ENCODE data around the gene TXK. TPM values are rescaled to one million over a fixed set of nuclear protein-coding genes. Genes with fewer than 3 reads are reported as not detected.
A peak's percentile ranks its signal among the peaks of the same experiment; 100 is the strongest.

The TXK gene
- total RNA-seq, 1 experiment from 2014 or later, result 1.4 TPM

DNA sequence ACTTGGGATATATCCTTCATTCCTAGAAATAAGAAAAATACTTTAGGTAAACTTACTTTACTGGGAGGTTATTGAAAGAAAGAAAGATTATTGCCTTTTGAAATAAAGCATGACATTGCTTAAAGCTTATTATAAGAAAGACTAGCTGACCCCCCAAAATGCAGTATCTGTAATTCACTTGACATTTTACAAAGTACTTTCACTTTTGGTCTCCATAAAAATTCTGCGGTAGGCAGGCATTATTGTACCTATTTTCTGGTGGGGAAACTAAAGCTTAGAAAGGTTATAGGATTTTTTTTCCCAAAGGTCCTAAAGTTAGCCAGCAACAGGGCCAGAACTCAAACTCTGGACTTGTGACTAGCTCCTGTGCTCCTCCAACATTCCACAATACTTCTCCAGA is 29.7 kb upstream of the TXK start:
- no peaks in the 10 kb centered on the region for H3K36me3 ChIP-seq (ENCODE audit: insufficient read depth, low read length, poor library complexity, severe bottlenecking)
- TF ChIP-seq, protein P1, sequence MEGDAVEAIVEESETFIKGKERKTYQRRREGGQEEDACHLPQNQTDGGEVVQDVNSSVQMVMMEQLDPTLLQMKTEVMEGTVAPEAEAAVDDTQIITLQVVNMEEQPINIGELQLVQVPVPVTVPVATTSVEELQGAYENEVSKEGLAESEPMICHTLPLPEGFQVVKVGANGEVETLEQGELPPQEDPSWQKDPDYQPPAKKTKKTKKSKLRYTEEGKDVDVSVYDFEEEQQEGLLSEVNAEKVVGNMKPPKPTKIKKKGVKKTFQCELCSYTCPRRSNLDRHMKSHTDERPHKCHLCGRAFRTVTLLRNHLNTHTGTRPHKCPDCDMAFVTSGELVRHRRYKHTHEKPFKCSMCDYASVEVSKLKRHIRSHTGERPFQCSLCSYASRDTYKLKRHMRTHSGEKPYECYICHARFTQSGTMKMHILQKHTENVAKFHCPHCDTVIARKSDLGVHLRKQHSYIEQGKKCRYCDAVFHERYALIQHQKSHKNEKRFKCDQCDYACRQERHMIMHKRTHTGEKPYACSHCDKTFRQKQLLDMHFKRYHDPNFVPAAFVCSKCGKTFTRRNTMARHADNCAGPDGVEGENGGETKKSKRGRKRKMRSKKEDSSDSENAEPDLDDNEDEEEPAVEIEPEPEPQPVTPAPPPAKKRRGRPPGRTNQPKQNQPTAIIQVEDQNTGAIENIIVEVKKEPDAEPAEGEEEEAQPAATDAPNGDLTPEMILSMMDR (conservative IDR thresholded peaks at IDR 0.05; ENCODE audit: low read depth, low read length), result no peak
- TF ChIP-seq EZH2 (IDR thresholded peaks at IDR 0.05; ENCODE audit: borderline replicate concordance, low read depth, low read length, poor library complexity, severe bottlenecking), result no peak
- CTCF ChIA-PET, result no interaction called here
- no peak for DNase-seq (ENCODE audit: low spot score)
- no peaks in the 10 kb centered on the region for H3K9me3 ChIP-seq (ENCODE audit: low read depth, low read length, poor library complexity, severe bottlenecking)
- no peaks in the 10 kb centered on the region for H3K27me3 ChIP-seq (replicated peaks; ENCODE audit: insufficient read depth, low read depth, low read length, poor library complexity)
- intact Hi-C loops (cut with micrococcal nuclease; ENCODE audit: unreplicated experiment), result loop anchor here (5.0 kb wide), 1 partner anchor 109 kb away; no protein-coding TSS in a partner anchor
- H3K27ac ChIP-seq (ENCODE audit: low read depth, low read length, poor library complexity, severe bottlenecking), result peak overlapping the region; percentile 80
- H3K4me1 ChIP-seq (ENCODE audit: insufficient read depth, low read length, poor library complexity, severe bottlenecking), result peaks cover 25% of the 10 kb centered on the region
- peak overlapping the region; percentile 27 for H3K4me3 ChIP-seq (ENCODE audit: low read depth, low read length, poor library complexity, severe bottlenecking)
- POLR2A ChIA-PET (ENCODE audit: low non-redundant PET), result no interaction called here
- no TSS peak for BruUV-seq (replicated peaks)

DNA sequence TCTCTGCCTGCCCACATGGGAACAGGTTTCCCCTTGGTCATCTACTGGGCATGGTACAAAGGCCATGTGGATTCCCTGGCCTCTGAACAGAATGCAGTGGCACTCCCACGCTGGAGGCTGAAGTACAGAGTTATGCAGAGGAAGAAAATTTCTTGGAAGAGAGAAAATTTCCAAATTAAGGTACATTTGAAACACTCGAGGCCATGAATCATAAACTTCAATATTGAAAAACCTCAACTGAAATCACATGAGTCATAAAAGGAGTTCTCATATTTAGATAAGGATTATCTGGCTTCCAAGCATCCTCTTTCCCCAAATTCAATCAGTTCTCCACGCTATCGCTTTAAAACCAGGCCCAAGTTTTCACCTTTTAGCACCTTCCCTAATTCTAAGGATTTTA is 28.1 kb upstream of the TXK start:
- CTCF ChIA-PET, result no interaction called here
- peak overlapping the region; percentile 80 for H3K27ac ChIP-seq (ENCODE audit: low read depth, low read length, poor library complexity, severe bottlenecking)
- intact Hi-C loops (cut with micrococcal nuclease; ENCODE audit: unreplicated experiment), result loop anchor here (5.0 kb wide), 1 partner anchor 110 kb away; no protein-coding TSS in a partner anchor

DNA sequence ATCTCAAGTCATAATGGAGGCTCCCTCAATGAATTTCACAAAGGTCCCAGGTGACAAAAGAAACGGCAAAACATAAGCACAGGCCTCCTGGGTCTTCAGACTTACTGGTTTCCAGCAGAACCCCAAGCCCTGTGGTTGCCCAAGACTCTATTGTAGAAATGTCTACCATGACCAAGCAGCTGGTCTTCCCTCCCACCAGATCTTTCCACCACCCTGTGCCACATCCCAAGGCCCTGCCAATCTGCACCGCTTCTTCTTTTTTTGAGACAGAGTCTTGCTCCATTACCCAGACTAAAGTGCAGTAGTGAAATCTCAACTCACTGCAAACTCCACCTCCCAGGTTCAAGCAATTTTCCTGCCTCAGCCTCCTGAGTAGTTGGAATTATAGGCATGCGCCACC is 23.2 kb upstream of the TXK start:
- Histone ChIP-seq H3K36me3 (ENCODE audit: insufficient read depth, low read length, poor library complexity, severe bottlenecking) (peaks cover 5% of the 10 kb centered on the region), H3K4me3 (ENCODE audit: low read depth, low read length, poor library complexity, severe bottlenecking) (no peak overlapping the region), H3K27ac (ENCODE audit: low read depth, low read length, poor library complexity, severe bottlenecking) (no peak overlapping the region), H3K4me1 (ENCODE audit: insufficient read depth, low read length, poor library complexity, severe bottlenecking) (peaks cover 20% of the 10 kb centered on the region), H3K9me3 (ENCODE audit: low read depth, low read length, poor library complexity, severe bottlenecking) (peaks cover 32% of the 10 kb centered on the region), H3K27me3 (replicated peaks; ENCODE audit: insufficient read depth, low read depth, low read length, poor library complexity) (no peaks in the 10 kb centered on the region)
- ChIA-PET POLR2A (ENCODE audit: low non-redundant PET) (no interaction called here), CTCF (no interaction called here)
- DNase-seq (ENCODE audit: low spot score), result no peak
- intact Hi-C loops (cut with micrococcal nuclease; ENCODE audit: unreplicated experiment), result no loop called here
- no TSS peak for BruUV-seq (replicated peaks)
- TF ChIP-seq EZH2 (IDR thresholded peaks at IDR 0.05; ENCODE audit: borderline replicate concordance, low read depth, low read length, poor library complexity, severe bottlenecking), result no peak
- TF ChIP-seq, protein P1 (conservative IDR thresholded peaks at IDR 0.05; ENCODE audit: low read depth, low read length), result no peak

More for the DNA sequence above, 28.1 kb upstream of the TXK start:
- Histone ChIP-seq H3K9me3 (ENCODE audit: low read depth, low read length, poor library complexity, severe bottlenecking) (no peaks in the 10 kb centered on the region), H3K4me1 (ENCODE audit: insufficient read depth, low read length, poor library complexity, severe bottlenecking) (peaks cover 27% of the 10 kb centered on the region), H3K36me3 (ENCODE audit: insufficient read depth, low read length, poor library complexity, severe bottlenecking) (no peaks in the 10 kb centered on the region), H3K27me3 (replicated peaks; ENCODE audit: insufficient read depth, low read depth, low read length, poor library complexity) (no peaks in the 10 kb centered on the region), H3K4me3 (ENCODE audit: low read depth, low read length, poor library complexity, severe bottlenecking) (peak overlapping the region; percentile 27)
- POLR2A ChIA-PET (ENCODE audit: low non-redundant PET), result no interaction called here
- TF ChIP-seq, protein P1 (conservative IDR thresholded peaks at IDR 0.05; ENCODE audit: low read depth, low read length), result no peak
- no peak for TF ChIP-seq EZH2 (IDR thresholded peaks at IDR 0.05; ENCODE audit: borderline replicate concordance, low read depth, low read length, poor library complexity, severe bottlenecking)
- DNase-seq (ENCODE audit: low spot score), result no peak
- BruUV-seq (replicated peaks), result no TSS peak
